BLaER1 treated with 17β-estradiol and CSF1 and Interleukin-3, amounts not matched to agents 10 nM and 100 nM (cell line): Measurements from ENCODE around the gene PHLPP1.
A peak's percentile ranks its signal among the peaks of the same experiment; 100 is the strongest.

ENCODE experiments used
- H3K27ac ChIP-seq, 11 experiments: shearing (Covaris generic); formaldehyde crosslinking; 2 replicates each; pipeline ENCODE4 v1.8.1; 2022
- H3K27me3 ChIP-seq, 11 experiments: shearing (Covaris generic); formaldehyde crosslinking; 2 replicates each; pipeline ENCODE4 v1.8.1; 2022
- H3K36me3 ChIP-seq, 11 experiments: shearing (Covaris generic); formaldehyde crosslinking; 2 replicates each; pipeline ENCODE4 v1.8.1; 2022
- H3K4me1 ChIP-seq, 10 experiments: shearing (Covaris generic); formaldehyde crosslinking; 2 replicates each; pipeline ENCODE4 v1.8.1; 2022
- H3K4me2 ChIP-seq, 11 experiments: shearing (Covaris generic); formaldehyde crosslinking; 2 replicates each; pipeline ENCODE4 v1.8.1; 2022
- H3K4me3 ChIP-seq, 10 experiments: shearing (Covaris generic); formaldehyde crosslinking; 2 replicates each; pipeline ENCODE4 v1.8.1; 2022
- H3K9ac ChIP-seq, 11 experiments: shearing (Covaris generic); formaldehyde crosslinking; 2 replicates each; pipeline ENCODE4 v1.8.1; 2022
- H3K9me3 ChIP-seq, 11 experiments: shearing (Covaris generic); formaldehyde crosslinking; replicated peaks in 1 of 11; 2 replicates each; pipeline ENCODE4 v1.8.1; 2022
- H4K20me1 ChIP-seq, 11 experiments: shearing (Covaris generic); formaldehyde crosslinking; 2 replicates each; pipeline ENCODE4 v1.8.1; 2022
- Cebpa-rat ChIP-seq, 11 experiments: shearing (Covaris generic); IDR thresholded peaks; 2 replicates each; pipeline ENCODE4 v1.8.1; 2022

PHLPP1 gene

GRCh38 chr18:62984656-62985315 is 269.4 kb downstream of the PHLPP1 start:
- H3K9me3 ChIP-seq = 0 out of 22 replicates have a peak, but pooled peaks cover 0 to 5% (median 0%) of the 10 kb centered on the region in 11 experiments
- H3K4me1 ChIP-seq = peaks cover 14 to 50% (median 41%) of the 10 kb centered on the region in 10 experiments
- peaks cover 0 to 17% (median 10%) of the 10 kb centered on the region in 11 experiments; a peak in 12 of 22 replicates for H3K36me3 ChIP-seq
- H3K27me3 ChIP-seq = no peaks in the 10 kb centered on the region
- no peak overlapping the region for H3K27ac ChIP-seq
- no peak for TF ChIP-seq Cebpa-rat (IDR thresholded peaks at IDR 0.05)
- no peak overlapping the region for H3K9ac ChIP-seq
- H3K4me3 ChIP-seq = no peak overlapping the region
- H4K20me1 ChIP-seq = no peaks in the 10 kb centered on the region
- H3K4me2 ChIP-seq = no peak overlapping the region

GRCh38 chr18:62986490-62986889 is 271.1 kb downstream of the PHLPP1 start:
- Histone ChIP-seq H3K4me2 (no peak overlapping the region), H3K4me1 (peaks cover 9 to 33% (median 26%) of the 10 kb centered on the region in 10 experiments), H3K27ac (no peak overlapping the region), H4K20me1 (no peaks in the 10 kb centered on the region), H3K36me3 (peaks cover 0 to 6% (median 2%) of the 10 kb centered on the region in 11 experiments; a peak in 8 of 22 replicates), H3K27me3 (no peaks in the 10 kb centered on the region), H3K4me3 (no peak overlapping the region), H3K9me3 (0 out of 22 replicates have a peak, but pooled peaks cover 0 to 5% (median 0%) of the 10 kb centered on the region in 11 experiments), H3K9ac (no peak overlapping the region)
- no peak for TF ChIP-seq Cebpa-rat (IDR thresholded peaks at IDR 0.05)

GRCh38 chr18:62987055-62987830 is 271.9 kb downstream of the PHLPP1 start:
- H3K4me1 ChIP-seq = peaks cover 4 to 25% (median 19%) of the 10 kb centered on the region in 10 experiments
- H3K9me3 ChIP-seq = 0 out of 22 replicates have a peak, but pooled peaks cover 0 to 5% (median 0%) of the 10 kb centered on the region in 11 experiments
- H3K9ac ChIP-seq = no peak overlapping the region
- H3K4me3 ChIP-seq = no peak overlapping the region
- no peak overlapping the region for H3K27ac ChIP-seq
- no peak for TF ChIP-seq Cebpa-rat (IDR thresholded peaks at IDR 0.05)
- no peaks in the 10 kb centered on the region for H4K20me1 ChIP-seq
- H3K27me3 ChIP-seq = no peaks in the 10 kb centered on the region
- no peaks in the 10 kb centered on the region for H3K36me3 ChIP-seq
- no peak overlapping the region for H3K4me2 ChIP-seq

GRCh38 chr18:62987859-62988258 is 272.5 kb downstream of the PHLPP1 start:
- H3K36me3 ChIP-seq = no peaks in the 10 kb centered on the region
- H3K27me3 ChIP-seq = no peaks in the 10 kb centered on the region
- no peak overlapping the region for H3K9ac ChIP-seq
- no peaks in the 10 kb centered on the region for H4K20me1 ChIP-seq
- H3K4me3 ChIP-seq = no peak overlapping the region
- H3K9me3 ChIP-seq = 0 out of 22 replicates have a peak, but pooled peaks cover 0 to 5% (median 0%) of the 10 kb centered on the region in 11 experiments
- no peak overlapping the region for H3K27ac ChIP-seq
- H3K4me1 ChIP-seq = peaks cover 0 to 19% (median 14%) of the 10 kb centered on the region in 10 experiments; a peak in 14 of 20 replicates
- TF ChIP-seq Cebpa-rat (IDR thresholded peaks at IDR 0.05) = no peak
- H3K4me2 ChIP-seq = 0 out of 22 replicates have a peak overlapping the region, but pooled peaks of 1 of the 11 experiments have one; percentile 34

GRCh38 chr18:62988471-62988870 is 273.1 kb downstream of the PHLPP1 start:
- Histone ChIP-seq H3K36me3 (no peaks in the 10 kb centered on the region), H3K9me3 (0 out of 22 replicates have a peak, but pooled peaks cover 0 to 5% (median 0%) of the 10 kb centered on the region in 11 experiments), H3K4me1 (peaks cover 0 to 18% (median 14%) of the 10 kb centered on the region in 10 experiments; a peak in 11 of 20 replicates), H3K4me3 (no peak overlapping the region), H3K4me2 (peak overlapping the region in 8 of 11 experiments; percentile 6 to 45 (median 26); a peak in 11 of 22 replicates), H3K9ac (no peak overlapping the region), H3K27me3 (no peaks in the 10 kb centered on the region), H3K27ac (no peak overlapping the region), H4K20me1 (no peaks in the 10 kb centered on the region)
- no peak for TF ChIP-seq Cebpa-rat (IDR thresholded peaks at IDR 0.05)

GRCh38 chr18:62989195-62989594 is 273.9 kb downstream of the PHLPP1 start:
- TF ChIP-seq Cebpa-rat (IDR thresholded peaks at IDR 0.05) = no peak
- Histone ChIP-seq H3K4me1 (peaks cover 0 to 18% (median 14%) of the 10 kb centered on the region in 10 experiments; a peak in 11 of 20 replicates), H3K27ac (no peak overlapping the region), H3K9ac (no peak overlapping the region), H3K36me3 (no peaks in the 10 kb centered on the region), H3K4me3 (no peak overlapping the region), H3K27me3 (no peaks in the 10 kb centered on the region), H3K9me3 (0 out of 22 replicates have a peak, but pooled peaks cover 0 to 5% (median 0%) of the 10 kb centered on the region in 11 experiments), H4K20me1 (no peaks in the 10 kb centered on the region), H3K4me2 (peak overlapping the region in 8 of 11 experiments; percentile 6 to 45 (median 26); a peak in 12 of 22 replicates)

GRCh38 chr18:62990653-62991052 is 275.3 kb downstream of the PHLPP1 start:
- no peak overlapping the region for H3K4me3 ChIP-seq
- H3K27me3 ChIP-seq = no peaks in the 10 kb centered on the region
- H3K4me2 ChIP-seq = no peak overlapping the region
- peaks cover 0 to 18% (median 14%) of the 10 kb centered on the region in 10 experiments; a peak in 11 of 20 replicates for H3K4me1 ChIP-seq
- 0 out of 22 replicates have a peak, but pooled peaks cover 0 to 5% (median 0%) of the 10 kb centered on the region in 11 experiments for H3K9me3 ChIP-seq
- H3K9ac ChIP-seq = no peak overlapping the region
- H4K20me1 ChIP-seq = no peaks in the 10 kb centered on the region
- TF ChIP-seq Cebpa-rat (IDR thresholded peaks at IDR 0.05) = no peak
- H3K27ac ChIP-seq = no peak overlapping the region
- no peaks in the 10 kb centered on the region for H3K36me3 ChIP-seq

- no peak overlapping the region for H3K4me2 ChIP-seq
- 0 out of 22 replicates have a peak, but pooled peaks cover 0 to 5% (median 0%) of the 10 kb centered on the region in 11 experiments for H3K9me3 ChIP-seq
- no peaks in the 10 kb centered on the region for H3K27me3 ChIP-seq
- H4K20me1 ChIP-seq = no peaks in the 10 kb centered on the region
- H3K4me3 ChIP-seq = no peak overlapping the region
- no peak overlapping the region for H3K27ac ChIP-seq
- H3K9ac ChIP-seq = no peak overlapping the region
- H3K4me1 ChIP-seq = peaks cover 0 to 18% (median 14%) of the 10 kb centered on the region in 10 experiments; a peak in 11 of 20 replicates
- H3K36me3 ChIP-seq = no peaks in the 10 kb centered on the region
- TF ChIP-seq Cebpa-rat (IDR thresholded peaks at IDR 0.05) = no peak
Observed at GRCh38 chr18:62991389-62991788, 276.0 kb downstream of the PHLPP1 start.

- no peak overlapping the region for H3K4me3 ChIP-seq
- no peak overlapping the region for H3K27ac ChIP-seq
- no peaks in the 10 kb centered on the region for H3K36me3 ChIP-seq
- 0 out of 22 replicates have a peak, but pooled peaks cover 0 to 5% (median 0%) of the 10 kb centered on the region in 11 experiments for H3K9me3 ChIP-seq
- TF ChIP-seq Cebpa-rat (IDR thresholded peaks at IDR 0.05) = no peak
- peaks cover 0 to 23% (median 19%) of the 10 kb centered on the region in 10 experiments; a peak in 13 of 20 replicates for H3K4me1 ChIP-seq
- no peaks in the 10 kb centered on the region for H4K20me1 ChIP-seq
- H3K9ac ChIP-seq = no peak overlapping the region
- no peak overlapping the region for H3K4me2 ChIP-seq
- H3K27me3 ChIP-seq = no peaks in the 10 kb centered on the region
Observed at GRCh38 chr18:62991959-62992358, 276.6 kb downstream of the PHLPP1 start.
